AG09309 (cell line): ENCODE data around the gene PLB1.

Experiments
- DNase-seq: peaks from one replicate; pipeline ENCODE4 v3.0.0-alpha.2; 2010; ENCODE audit warnings: low read depth
- H3K4me3 ChIP-seq: 2 replicates; pipeline ENCODE4 v1.5.1; 2011; ENCODE audit warnings: mild to moderate bottlenecking, low read depth, low read length, moderate library complexity; ENCODE audit not compliant: control insufficient read depth
- TF ChIP-seq, protein P1 (sequence below): IDR thresholded peaks from 2 replicates; pipeline ENCODE4 v1.5.1; 2011; ENCODE audit warnings: mild to moderate bottlenecking, low read depth, low read length, inconsistent platforms; ENCODE audit not compliant: insufficient read depth, control insufficient read depth; ENCODE audit errors: missing control alignments

The PLB1 gene

DNA sequence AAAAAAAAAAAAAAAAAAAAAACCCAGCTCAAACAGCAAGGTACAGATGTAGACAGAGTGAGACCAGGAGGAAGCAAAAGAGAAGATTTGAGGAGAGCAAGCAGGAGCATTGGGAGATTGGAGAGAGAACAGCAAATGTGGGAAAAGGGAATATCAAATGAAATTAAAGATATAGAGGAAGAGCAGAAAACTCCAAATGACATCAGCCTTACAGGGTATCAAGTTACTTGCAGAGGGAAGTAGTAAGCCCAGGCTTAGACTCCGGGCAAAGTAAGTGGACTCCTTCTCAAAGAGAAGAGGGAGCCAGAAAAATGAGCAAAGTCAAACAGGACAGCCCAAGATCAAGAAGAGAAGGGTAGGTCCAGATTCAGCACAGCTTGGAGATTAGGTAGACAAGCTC, 162.5 kb downstream of the PLB1 start:
- TF ChIP-seq, protein P1, sequence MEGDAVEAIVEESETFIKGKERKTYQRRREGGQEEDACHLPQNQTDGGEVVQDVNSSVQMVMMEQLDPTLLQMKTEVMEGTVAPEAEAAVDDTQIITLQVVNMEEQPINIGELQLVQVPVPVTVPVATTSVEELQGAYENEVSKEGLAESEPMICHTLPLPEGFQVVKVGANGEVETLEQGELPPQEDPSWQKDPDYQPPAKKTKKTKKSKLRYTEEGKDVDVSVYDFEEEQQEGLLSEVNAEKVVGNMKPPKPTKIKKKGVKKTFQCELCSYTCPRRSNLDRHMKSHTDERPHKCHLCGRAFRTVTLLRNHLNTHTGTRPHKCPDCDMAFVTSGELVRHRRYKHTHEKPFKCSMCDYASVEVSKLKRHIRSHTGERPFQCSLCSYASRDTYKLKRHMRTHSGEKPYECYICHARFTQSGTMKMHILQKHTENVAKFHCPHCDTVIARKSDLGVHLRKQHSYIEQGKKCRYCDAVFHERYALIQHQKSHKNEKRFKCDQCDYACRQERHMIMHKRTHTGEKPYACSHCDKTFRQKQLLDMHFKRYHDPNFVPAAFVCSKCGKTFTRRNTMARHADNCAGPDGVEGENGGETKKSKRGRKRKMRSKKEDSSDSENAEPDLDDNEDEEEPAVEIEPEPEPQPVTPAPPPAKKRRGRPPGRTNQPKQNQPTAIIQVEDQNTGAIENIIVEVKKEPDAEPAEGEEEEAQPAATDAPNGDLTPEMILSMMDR: no peak
- H3K4me3 ChIP-seq: no peak overlapping the region
- DNase-seq: no peak

DNA sequence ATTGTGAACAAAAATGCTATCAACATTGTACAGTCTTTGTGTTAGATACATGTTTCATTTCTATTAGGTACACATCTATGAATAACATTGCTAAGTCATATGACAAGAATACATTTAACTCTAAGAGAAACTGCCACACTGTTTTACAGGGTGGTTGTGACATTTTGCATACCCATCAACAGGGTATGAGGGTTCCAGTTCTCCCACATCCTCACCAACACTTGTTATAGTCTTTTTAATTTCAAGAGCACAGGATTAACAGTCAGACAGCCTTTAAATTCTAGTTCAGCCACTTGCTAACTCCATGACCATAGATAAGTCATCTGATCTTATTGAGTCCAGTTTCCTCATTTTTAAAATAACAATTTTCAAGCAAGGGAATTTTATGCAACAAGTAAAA, 163.3 kb downstream of the PLB1 start:
- DNase-seq: no peak
- H3K4me3 ChIP-seq: no peak overlapping the region
- TF ChIP-seq, protein P1: no peak

DNA sequence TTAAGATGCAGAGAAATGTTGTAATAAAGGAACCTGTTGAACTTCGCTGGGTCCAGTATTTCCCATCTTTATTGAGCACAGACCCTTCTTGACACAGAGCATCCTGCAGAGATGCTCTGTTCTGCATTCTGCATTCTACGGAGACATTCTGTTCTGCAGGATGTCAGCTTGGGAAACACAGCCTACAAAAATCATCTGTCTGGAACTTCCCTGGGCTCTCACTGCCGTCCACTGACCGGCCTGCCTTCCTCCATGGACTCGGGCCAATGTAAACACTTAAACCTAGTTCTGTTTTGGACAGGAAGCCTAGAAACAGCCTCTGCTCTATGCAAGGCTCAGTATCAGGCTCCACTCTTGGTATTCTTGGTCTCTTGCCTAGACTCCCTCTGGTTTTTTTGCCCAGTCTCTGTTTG, 165.7 kb downstream of the PLB1 start:
- TF ChIP-seq, protein P1: no peak
- DNase-seq: no peak
- no peak overlapping the region for H3K4me3 ChIP-seq

DNA sequence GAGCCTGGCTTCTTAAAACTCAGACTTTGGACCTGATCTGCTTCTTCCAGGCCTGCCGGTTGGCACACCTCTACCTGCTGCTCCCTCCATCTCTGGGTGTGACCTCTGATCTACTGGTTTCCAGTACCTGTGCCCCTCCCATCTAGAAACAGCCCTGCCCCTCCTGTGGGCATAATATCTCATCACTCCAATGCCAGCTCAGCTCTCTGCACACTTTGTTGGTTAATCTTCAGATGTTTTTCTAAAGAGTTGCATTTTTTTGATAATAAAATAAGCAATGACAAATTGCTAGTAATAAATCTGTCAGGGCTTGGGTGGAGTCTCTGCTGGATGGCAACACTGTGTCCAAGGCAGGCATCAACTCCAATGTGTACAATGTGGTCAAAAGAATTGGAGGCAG, 166.2 kb downstream of the PLB1 start:
- DNase-seq: no peak
- no peak overlapping the region for H3K4me3 ChIP-seq
- TF ChIP-seq, protein P1: no peak

DNA sequence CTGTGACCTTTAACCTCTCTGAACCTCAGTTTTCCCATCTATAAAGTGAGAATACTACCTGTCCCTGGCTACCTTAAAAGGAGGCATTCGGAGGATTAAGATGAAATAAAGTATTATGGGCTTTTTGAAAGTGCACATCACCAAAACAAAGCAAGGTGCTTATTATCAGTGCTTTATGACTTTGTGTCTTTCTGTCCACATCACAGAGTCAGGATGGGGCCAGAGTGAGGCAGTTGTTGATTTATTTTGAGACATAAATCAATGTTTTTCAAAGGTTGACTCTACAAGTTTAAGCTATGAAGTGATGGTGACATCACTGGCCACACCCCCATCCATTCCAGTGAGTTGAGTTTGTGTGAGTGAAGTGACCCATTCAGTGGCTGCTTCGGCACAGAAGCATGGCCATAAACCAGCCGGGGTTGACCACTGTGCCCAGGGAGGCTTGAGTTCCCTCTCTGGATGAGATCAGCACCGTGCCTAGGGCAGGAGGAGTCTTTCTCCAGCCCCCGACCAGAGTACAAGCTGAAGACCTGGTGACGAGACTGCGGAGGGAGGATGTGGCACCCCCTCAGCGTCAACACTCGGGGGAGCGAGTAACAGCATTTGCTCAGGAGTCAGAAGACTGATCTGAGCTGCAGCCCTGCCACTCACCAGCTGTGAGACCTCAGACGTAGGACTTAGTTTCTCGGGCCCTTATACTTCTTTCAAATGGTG, 166.8 kb downstream of the PLB1 start:
- TF ChIP-seq, protein P1: no peak
- no peak overlapping the region for H3K4me3 ChIP-seq
- DNase-seq: no peak

DNA sequence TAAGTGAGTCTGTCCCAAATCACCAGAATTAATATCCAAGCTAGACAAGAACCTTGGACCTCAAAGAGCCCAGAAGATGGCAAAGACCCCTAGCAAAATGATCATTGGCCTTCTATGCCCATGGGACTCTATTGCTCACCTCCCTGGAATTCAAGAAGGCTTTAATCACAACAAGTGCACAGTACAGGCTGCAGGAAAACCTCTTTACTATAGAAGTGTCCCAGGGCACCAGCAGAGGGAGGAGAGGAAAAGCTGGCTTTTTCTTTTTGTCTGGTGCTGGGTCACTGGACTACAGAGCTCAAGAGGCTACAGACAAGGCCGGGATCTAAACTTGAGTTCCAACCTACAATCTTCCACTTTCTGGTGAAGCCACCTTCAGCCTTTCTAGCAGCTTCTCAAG, 167.5 kb downstream of the PLB1 start:
- H3K4me3 ChIP-seq: no peak overlapping the region
- no peak for DNase-seq
- TF ChIP-seq, protein P1: peak; percentile 55
